Measurements from ENCODE around the gene MOAP1.
"Not testable (repeated sequence)": the region's sequence is repeated elsewhere in the genome, so short reads cannot be mapped to it uniquely, and the experiment has no call there.

Gene MOAP1

GRCh38 chr14:93142854-93143652 is 41.6 kb downstream of the MOAP1 start:
- no peak for DNase-seq

- peak; percentile 90 for DNase-seq
Measured at GRCh38 chr14:93137864-93138263, 46.8 kb downstream of the MOAP1 start.

GRCh38 chr14:93136508-93136907 is 48.2 kb downstream of the MOAP1 start:
- DNase-seq = not testable (repeated sequence)

GRCh38 chr14:93136009-93136408 is 48.7 kb downstream of the MOAP1 start:
- DNase-seq = no peak

GRCh38 chr14:93135399-93135798 is 49.3 kb downstream of the MOAP1 start:
- DNase-seq = no peak

GRCh38 chr14:93133464-93133863 is 51.2 kb downstream of the MOAP1 start:
- DNase-seq = no peak

GRCh38 chr14:93132472-93133065 is 52.1 kb downstream of the MOAP1 start:
- peak; percentile 45 for DNase-seq
